B cell (primary cell): ENCODE measurements around the gene SLC12A6. TPM values are rescaled to one million over a fixed set of nuclear protein-coding genes. Genes with fewer than 3 reads are reported as not detected.

Experiments
- ATAC-seq: fragments of 200-7000 bp; cut with Tn5 transposase; one replicate; pipeline ENCODE4 v1.10.0; 2021; ENCODE audit warnings: low read depth, mild to moderate bottlenecking, moderate number of reproducible peaks, moderate library complexity
- CTCF ChIA-PET: fragments of 350-600 bp; sonication (Branson Sonifier 250); formaldehyde crosslinking; loops from one replicate; lab custom pipeline; 2021; ENCODE audit warnings: antibody characterized with exemption, inconsistent platforms; lab: Charles Lee
- POLR2A ChIA-PET: fragments of 350-600 bp; sonication (Branson Sonifier 250); formaldehyde crosslinking; loops from one replicate; lab custom pipeline; 2021; ENCODE audit warnings: antibody characterized with exemption; lab: Charles Lee
- DNase-seq: peaks from one replicate; pipeline ENCODE4 v3.0.0; 2013
- H2AFZ ChIP-seq: 2 replicates; pipeline ENCODE4 v1.6.1; 2012; ENCODE audit warnings: mild to moderate bottlenecking, low read depth, low read length; ENCODE audit not compliant: insufficient read depth, poor library complexity, severe bottlenecking
- H3K27ac ChIP-seq, 2 donors: 1 replicate in 1 of 2; 2 replicates in 1 of 2; pipeline ENCODE4 v1.5.1; 2012 to 2013; ENCODE audit warnings: low read length in 2 of 2, mild to moderate bottlenecking in 2 of 2, moderate library complexity in 1 of 2
- H3K27me3 ChIP-seq, 4 experiments: fragments of 200-600 bp in 1 of 4; sonication (generic) in 1 of 4; replicated peaks in 1 of 4; 1 replicate in 2 of 4; 2 replicates in 2 of 4; pipeline versions ENCODE4 v1.6.1 to v1.7.0; 2013 to 2016; ENCODE audit warnings: low read length in 3 of 4, mild to moderate bottlenecking in 2 of 4, mixed read lengths in 1 of 4, moderate library complexity in 1 of 4; ENCODE audit not compliant: insufficient read depth in 4 of 4, control insufficient read depth in 3 of 4; ENCODE audit errors: control extremely low read depth in 1 of 4
- H3K36me3 ChIP-seq, 2 experiments: replicated peaks in 1 of 2; 1 replicate in 1 of 2; 2 replicates in 1 of 2; pipeline versions ENCODE4 v1.6.1 to v1.7.1; 2013; ENCODE audit warnings: low read length in 1 of 2; ENCODE audit not compliant: insufficient read depth in 2 of 2, control insufficient read depth in 1 of 2; ENCODE audit errors: control extremely low read depth in 1 of 2, extremely low read depth in 1 of 2
- H3K4me1 ChIP-seq, 2 donors: fragments of 200-600 bp in 1 of 2; sonication (generic) in 1 of 2; 1 replicate in 1 of 2; 2 replicates in 1 of 2; pipeline versions ENCODE4 v1.5.1 to v1.6.1; 2013 to 2017; ENCODE audit warnings: low read length in 2 of 2; ENCODE audit not compliant: control insufficient read depth in 2 of 2, insufficient read depth in 2 of 2
- H3K4me2 ChIP-seq: replicated peaks from 2 replicates; pipeline ENCODE3; 2012; ENCODE audit warnings: mild to moderate bottlenecking, low read depth, low read length; ENCODE audit not compliant: poor library complexity, severe bottlenecking
- H3K4me3 ChIP-seq, 5 experiments: fragments of 200-600 bp in 1 of 5; sonication (generic) in 1 of 5; 1 replicate in 3 of 5; 2 replicates in 2 of 5; pipeline versions ENCODE4 v1.5.1 to v1.7.0; 2011 to 2016; ENCODE audit warnings: low read length in 4 of 5, mild to moderate bottlenecking in 4 of 5, low read depth in 2 of 5, control low read depth in 1 of 5, moderate library complexity in 1 of 5; ENCODE audit not compliant: insufficient read depth in 1 of 5; ENCODE audit errors: control extremely low read depth in 1 of 5, extremely low read depth in 1 of 5
- H3K79me2 ChIP-seq: fragments of 200-600 bp; sonication (generic); one replicate; pipeline ENCODE4 v1.6.0; 2016; ENCODE audit warnings: low read length; ENCODE audit not compliant: control insufficient read depth, insufficient read depth
- H3K9ac ChIP-seq: fragments of 200-600 bp; sonication (generic); 2 replicates; pipeline ENCODE4 v1.6.1; 2017; ENCODE audit warnings: mild to moderate bottlenecking, low read length, moderate library complexity
- H3K9me3 ChIP-seq, 3 donors: one replicate each; pipeline versions ENCODE4 v1.6.1 to v1.7.1; 2013; ENCODE audit warnings: low read length in 2 of 3; ENCODE audit not compliant: control insufficient read depth in 2 of 3, insufficient read depth in 1 of 3; ENCODE audit errors: control extremely low read depth in 1 of 3
- H4K20me1 ChIP-seq: 2 replicates; pipeline ENCODE4 v1.6.0; 2012; ENCODE audit warnings: mild to moderate bottlenecking, low read length; ENCODE audit not compliant: insufficient read depth, control insufficient read depth, poor library complexity, severe bottlenecking
- H3K27ac Mint-ChIP-seq: one replicate; pipeline ENCODE4 v1.8.0; 2021; ENCODE audit warnings: mixed read lengths
- H3K27me3 Mint-ChIP-seq: one replicate; pipeline ENCODE4 v1.8.0; 2021; ENCODE audit warnings: mixed read lengths
- H3K4me1 Mint-ChIP-seq: one replicate; pipeline ENCODE4 v1.8.0; 2021; ENCODE audit warnings: mixed read lengths
- H3K4me3 Mint-ChIP-seq: one replicate; pipeline ENCODE4 v1.8.0; 2021; ENCODE audit warnings: mixed read lengths
- H3K9me3 Mint-ChIP-seq: one replicate; pipeline ENCODE4 v1.8.0; 2022; ENCODE audit warnings: mixed read lengths; ENCODE audit not compliant: insufficient read depth
- EZH2 ChIP-seq: IDR thresholded peaks from 2 replicates; pipeline ENCODE4 v1.6.1; 2012; ENCODE audit warnings: borderline replicate concordance, low read depth, mild to moderate bottlenecking, moderate library complexity, low read length; ENCODE audit not compliant: insufficient read depth, poor library complexity, severe bottlenecking
- WGBS: methylation state at CpG from one replicate; pipeline ENCODE4 v1.1.5; 2013; ENCODE audit warnings: missing lambda C conversion rate; ENCODE audit not compliant: insufficient coverage; 5-methylcytosine and 5-hydroxymethylcytosine counted together
- intact Hi-C: fragments of 100-400 bp; cut with micrococcal nuclease; formaldehyde crosslinking; loops from one replicate; pipeline ENCODE4 v1.10.0; 2022
- polyA plus RNA-seq: library from polyadenylated mRNA; depleted of rRNA; stranded (reverse); fragments of >200 nt; gene quantifications from 2 replicates; pipeline ENCODE4 v1.2.3, GENCODE V29; 2012
- total RNA-seq, 2 donors: library from RNA; stranded (reverse); fragments of 120-200 nt in 1 of 2; gene quantifications; 1 replicate in 1 of 2; 2 replicates in 1 of 2; pipeline versions ENCODE4 v1.2.3 to v1.2.4, GENCODE V29; 2013 to 2022
- TF ChIP-seq, protein P1 (sequence below): fragments of 200-600 bp; IDR thresholded peaks from one replicate; pipeline ENCODE4 v1.8.0; 2022; ENCODE audit warnings: antibody characterized with exemption, mild to moderate bottlenecking

SLC12A6 gene
- total and polyA plus RNA-seq, 2 donors (not counting 1 experiment from before 2014, with no cell fraction given): 75.8 to 141 TPM

GRCh38 chr15:34347951-34348638, 10.5 kb upstream of the SLC12A6 start:
- TF ChIP-seq, protein P1, sequence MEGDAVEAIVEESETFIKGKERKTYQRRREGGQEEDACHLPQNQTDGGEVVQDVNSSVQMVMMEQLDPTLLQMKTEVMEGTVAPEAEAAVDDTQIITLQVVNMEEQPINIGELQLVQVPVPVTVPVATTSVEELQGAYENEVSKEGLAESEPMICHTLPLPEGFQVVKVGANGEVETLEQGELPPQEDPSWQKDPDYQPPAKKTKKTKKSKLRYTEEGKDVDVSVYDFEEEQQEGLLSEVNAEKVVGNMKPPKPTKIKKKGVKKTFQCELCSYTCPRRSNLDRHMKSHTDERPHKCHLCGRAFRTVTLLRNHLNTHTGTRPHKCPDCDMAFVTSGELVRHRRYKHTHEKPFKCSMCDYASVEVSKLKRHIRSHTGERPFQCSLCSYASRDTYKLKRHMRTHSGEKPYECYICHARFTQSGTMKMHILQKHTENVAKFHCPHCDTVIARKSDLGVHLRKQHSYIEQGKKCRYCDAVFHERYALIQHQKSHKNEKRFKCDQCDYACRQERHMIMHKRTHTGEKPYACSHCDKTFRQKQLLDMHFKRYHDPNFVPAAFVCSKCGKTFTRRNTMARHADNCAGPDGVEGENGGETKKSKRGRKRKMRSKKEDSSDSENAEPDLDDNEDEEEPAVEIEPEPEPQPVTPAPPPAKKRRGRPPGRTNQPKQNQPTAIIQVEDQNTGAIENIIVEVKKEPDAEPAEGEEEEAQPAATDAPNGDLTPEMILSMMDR: no peak
- TF ChIP-seq EZH2: no peak
- H3K27ac Mint-ChIP-seq: no peak overlapping the region
- 88% methylated on average over 11 of the region's 13 CpGs for WGBS
- no peak overlapping the region for H3K4me3 Mint-ChIP-seq
- no peaks in the 10 kb centered on the region for H3K9me3 Mint-ChIP-seq
- H3K9me3 ChIP-seq: no peaks in the 10 kb centered on the region
- no peaks in the 10 kb centered on the region for H3K27me3 Mint-ChIP-seq
- peaks cover 0 to 3% of the 10 kb centered on the region in 2 donors for H3K4me1 ChIP-seq
- H3K27me3 ChIP-seq: no peaks in the 10 kb centered on the region
- intact Hi-C loops: no loop called here
- ATAC-seq (no peak), DNase-seq (no peak)
- H2AFZ ChIP-seq: no peak overlapping the region
- no peak overlapping the region for H3K4me3 ChIP-seq
- CTCF ChIA-PET: no interaction called here
- H3K4me2 ChIP-seq: no peak overlapping the region
- H4K20me1 ChIP-seq: no peaks in the 10 kb centered on the region
- H3K27ac ChIP-seq: no peak overlapping the region
- H3K36me3 ChIP-seq: no peaks in the 10 kb centered on the region
- H3K4me1 Mint-ChIP-seq: no peaks in the 10 kb centered on the region
- no peaks in the 10 kb centered on the region for H3K79me2 ChIP-seq
- POLR2A ChIA-PET: no interaction called here
- no peak overlapping the region for H3K9ac ChIP-seq
